Measurements from ENCODE around the gene UBN2. TPM values are rescaled to one million over a fixed set of nuclear protein-coding genes. Genes with fewer than 3 reads are reported as not detected.
"Not testable (repeated sequence)": the region's sequence is repeated elsewhere in the genome, so short reads cannot be mapped to it uniquely, and the experiment has no call there.

UBN2 gene
- total RNA-seq, 4 donors from 2014 or later, result 3.6 to 40.5 (median 17.5) TPM

- H3K36me3 ChIP-seq, result no peaks in the 10 kb centered on the region
- H3K4me3 ChIP-seq, result no peak overlapping the region
- no peaks in the 10 kb centered on the region for H3K9me3 ChIP-seq
- no peak for TF ChIP-seq POLR2A (IDR thresholded peaks at IDR 0.05)
- TF ChIP-seq, protein P1, sequence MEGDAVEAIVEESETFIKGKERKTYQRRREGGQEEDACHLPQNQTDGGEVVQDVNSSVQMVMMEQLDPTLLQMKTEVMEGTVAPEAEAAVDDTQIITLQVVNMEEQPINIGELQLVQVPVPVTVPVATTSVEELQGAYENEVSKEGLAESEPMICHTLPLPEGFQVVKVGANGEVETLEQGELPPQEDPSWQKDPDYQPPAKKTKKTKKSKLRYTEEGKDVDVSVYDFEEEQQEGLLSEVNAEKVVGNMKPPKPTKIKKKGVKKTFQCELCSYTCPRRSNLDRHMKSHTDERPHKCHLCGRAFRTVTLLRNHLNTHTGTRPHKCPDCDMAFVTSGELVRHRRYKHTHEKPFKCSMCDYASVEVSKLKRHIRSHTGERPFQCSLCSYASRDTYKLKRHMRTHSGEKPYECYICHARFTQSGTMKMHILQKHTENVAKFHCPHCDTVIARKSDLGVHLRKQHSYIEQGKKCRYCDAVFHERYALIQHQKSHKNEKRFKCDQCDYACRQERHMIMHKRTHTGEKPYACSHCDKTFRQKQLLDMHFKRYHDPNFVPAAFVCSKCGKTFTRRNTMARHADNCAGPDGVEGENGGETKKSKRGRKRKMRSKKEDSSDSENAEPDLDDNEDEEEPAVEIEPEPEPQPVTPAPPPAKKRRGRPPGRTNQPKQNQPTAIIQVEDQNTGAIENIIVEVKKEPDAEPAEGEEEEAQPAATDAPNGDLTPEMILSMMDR (IDR thresholded peaks at IDR 0.05), result no peak
- intact Hi-C loops (cut with DNase I; ENCODE audit: low total_unique reads), result no loop called here
- no peaks in the 10 kb centered on the region for H3K4me1 ChIP-seq
- no peak for DNase-seq
- no peaks in the 10 kb centered on the region for H3K27me3 ChIP-seq
- no peak overlapping the region for H3K27ac ChIP-seq
These were observed 90.2 kb downstream of the UBN2 start for GRCh38 chr7:139321071-139321745.

DNA sequence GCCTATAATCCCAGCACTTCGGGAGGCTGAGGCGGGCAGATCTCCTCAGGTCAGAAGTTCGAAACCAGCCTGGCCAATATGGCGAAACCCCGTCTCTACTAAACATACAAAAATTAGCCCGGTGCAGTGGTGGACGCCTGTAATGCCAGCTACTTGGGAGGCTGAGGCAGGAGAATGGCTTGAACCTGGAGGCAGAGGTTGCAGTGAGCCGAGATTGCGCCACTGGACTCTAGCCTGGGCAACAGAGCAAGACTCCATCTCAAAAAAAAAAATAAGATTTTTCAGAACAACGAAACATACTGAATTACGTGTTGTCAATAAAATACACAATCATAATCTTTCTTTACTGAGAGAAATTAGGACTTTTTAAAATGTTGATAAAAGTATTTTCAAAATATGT is 93.7 kb downstream of the UBN2 start:
- H3K9me3 ChIP-seq; intact Hi-C loops (cut with DNase I; ENCODE audit: low total_unique reads); H3K27me3 ChIP-seq; DNase-seq; H3K4me1 ChIP-seq; H3K4me3 ChIP-seq; H3K27ac ChIP-seq; H3K36me3 ChIP-seq: not testable (repeated sequence)

GRCh38 chr7:139328375-139328774 is 97.3 kb downstream of the UBN2 start:
- Histone ChIP-seq H3K27ac (no peak overlapping the region), H3K4me1 (no peaks in the 10 kb centered on the region), H3K4me3 (no peak overlapping the region), H3K36me3 (no peaks in the 10 kb centered on the region), H3K27me3 (no peaks in the 10 kb centered on the region), H3K9me3 (no peaks in the 10 kb centered on the region)
- DNase-seq, result no peak
- TF ChIP-seq, protein P1 (IDR thresholded peaks at IDR 0.05), result no peak
- no peak for TF ChIP-seq POLR2A (IDR thresholded peaks at IDR 0.05)
- intact Hi-C loops (cut with DNase I; ENCODE audit: low total_unique reads), result no loop called here

DNA sequence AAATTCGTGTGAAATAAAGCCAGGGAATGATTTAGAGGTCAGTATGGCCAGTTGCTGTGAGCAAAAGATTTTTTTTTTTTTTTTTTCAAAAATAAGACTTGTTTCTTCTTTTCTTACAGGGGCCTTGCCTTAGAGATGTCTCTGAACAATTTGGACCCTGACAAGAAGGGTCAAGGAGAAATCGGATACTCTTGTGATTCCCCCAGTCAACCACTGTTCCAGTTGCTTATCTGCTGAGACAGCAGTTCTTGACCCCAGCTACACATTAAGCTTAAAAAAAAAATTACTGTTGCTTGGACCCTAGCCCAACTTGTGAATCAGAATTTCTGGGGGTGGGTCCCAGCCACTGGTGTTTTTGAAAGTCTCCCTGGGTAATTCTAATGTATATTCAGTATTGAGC is 98.1 kb downstream of the UBN2 start:
- intact Hi-C loops (cut with DNase I; ENCODE audit: low total_unique reads), result no loop called here
- Histone ChIP-seq H3K27ac (no peak overlapping the region), H3K9me3 (no peaks in the 10 kb centered on the region), H3K4me3 (no peak overlapping the region), H3K4me1 (no peaks in the 10 kb centered on the region), H3K27me3 (no peaks in the 10 kb centered on the region), H3K36me3 (no peaks in the 10 kb centered on the region)
- DNase-seq, result no peak
- TF ChIP-seq, protein P1 (IDR thresholded peaks at IDR 0.05), result no peak

DNA sequence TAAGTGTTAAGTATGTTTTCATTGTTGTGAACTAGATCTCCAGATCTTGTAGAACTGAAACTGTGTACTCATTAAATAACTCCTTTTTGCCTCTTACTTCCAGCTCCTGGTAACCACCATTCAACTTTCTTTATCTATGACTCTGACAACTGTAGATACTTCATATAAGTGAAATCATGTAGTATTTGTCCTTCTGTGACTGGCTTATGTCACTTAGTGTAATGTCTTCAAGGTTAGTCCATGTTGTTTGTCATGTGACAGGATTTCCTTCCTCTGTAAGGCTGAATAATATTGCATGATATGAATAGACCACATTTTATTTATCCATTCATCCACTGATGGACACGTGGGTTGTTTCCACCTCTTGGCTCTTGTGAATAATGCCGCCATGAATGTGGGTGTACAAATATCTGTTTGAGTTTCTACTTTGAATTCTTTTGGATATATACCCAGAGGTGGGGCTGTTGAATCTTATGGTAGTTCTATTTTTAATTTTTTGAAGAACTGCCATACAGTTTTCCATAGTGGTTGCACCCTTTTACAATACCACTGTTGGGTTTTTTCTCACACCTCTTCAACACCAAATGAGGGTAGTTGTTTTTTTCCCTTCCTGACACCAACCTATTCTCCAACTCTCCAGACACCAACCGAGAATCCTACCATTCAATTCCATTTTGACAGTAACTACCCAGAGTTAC is 99.4 kb downstream of the UBN2 start:
- intact Hi-C loops (cut with DNase I; ENCODE audit: low total_unique reads), result no loop called here
- no peak overlapping the region for H3K27ac ChIP-seq
- TF ChIP-seq POLR2A (IDR thresholded peaks at IDR 0.05), result no peak
- TF ChIP-seq, protein P1 (IDR thresholded peaks at IDR 0.05), result no peak
- H3K27me3 ChIP-seq, result no peaks in the 10 kb centered on the region
- no peak for DNase-seq
- H3K36me3 ChIP-seq, result no peaks in the 10 kb centered on the region
- no peak overlapping the region for H3K4me3 ChIP-seq
- no peaks in the 10 kb centered on the region for H3K4me1 ChIP-seq
- no peaks in the 10 kb centered on the region for H3K9me3 ChIP-seq
